Skeletal muscle tissue (tissue), 4 donors: ENCODE results near the gene S1PR4. TPM values are rescaled to one million over a fixed set of nuclear protein-coding genes. Genes with fewer than 3 reads are reported as not detected.
"Not testable (repeated sequence)": the region's sequence is repeated elsewhere in the genome, so short reads cannot be mapped to it uniquely, and the experiment has no call there.

Experiments used
- H3K27ac ChIP-seq: one replicate; pipeline ENCODE4 v1.7.0; 2013; ENCODE audit warnings: mild to moderate bottlenecking, low read depth, low read length, inconsistent platforms
- H3K27me3 ChIP-seq, 3 donors: one replicate each; pipeline ENCODE4 v1.7.0; 2013; ENCODE audit warnings: low read length in 3 of 3; ENCODE audit not compliant: control insufficient read depth in 3 of 3, insufficient read depth in 3 of 3
- H3K36me3 ChIP-seq, 3 donors: one replicate each; pipeline ENCODE4 v1.7.0; 2013; ENCODE audit warnings: low read length in 3 of 3; ENCODE audit not compliant: control insufficient read depth in 3 of 3, insufficient read depth in 3 of 3
- H3K4me1 ChIP-seq, 3 donors: one replicate each; pipeline ENCODE4 v1.7.0; 2013; ENCODE audit warnings: low read length in 3 of 3, mild to moderate bottlenecking in 3 of 3; ENCODE audit not compliant: control insufficient read depth in 3 of 3, insufficient read depth in 3 of 3
- H3K4me3 ChIP-seq, 3 donors: one replicate each; pipeline ENCODE4 v1.7.0; 2013; ENCODE audit warnings: low read length in 3 of 3
- H3K9ac ChIP-seq, 3 donors: one replicate each; pipeline ENCODE4 v1.7.0; 2013; ENCODE audit warnings: low read length in 3 of 3, mild to moderate bottlenecking in 3 of 3, moderate library complexity in 2 of 3, low read depth in 1 of 3
- H3K9me3 ChIP-seq, 3 donors: one replicate each; pipeline ENCODE4 v1.7.0; 2013; ENCODE audit warnings: low read length in 3 of 3; ENCODE audit not compliant: control insufficient read depth in 3 of 3
- total RNA-seq: library from RNA; depleted of rRNA; stranded (reverse); fragments of >200 nt; gene quantifications from one replicate; pipeline ENCODE4 v1.2.3, GENCODE V29; 2014
- donor health status: Osteomylitis.

S1PR4 gene
- total RNA-seq, 1 donor from 2014 or later: 2.1 TPM

- H3K9ac ChIP-seq: no peak overlapping the region
- H3K27me3 ChIP-seq: peaks cover 13 to 31% (median 15%) of the 10 kb centered on the region in 3 donors
- H3K4me1 ChIP-seq: peaks cover 0 to 11% (median 8%) of the 10 kb centered on the region in 3 donors
- no peaks in the 10 kb centered on the region for H3K9me3 ChIP-seq
- H3K27ac ChIP-seq: no peak overlapping the region
- no peak overlapping the region for H3K4me3 ChIP-seq
- H3K36me3 ChIP-seq: peaks cover 0 to 5% (median 0%) of the 10 kb centered on the region in 3 donors
Measured at GRCh38 chr19:3151563-3152418, 26.8 kb upstream of the S1PR4 start.

GRCh38 chr19:3152419-3152780, 26.2 kb upstream of the S1PR4 start:
- Histone ChIP-seq H3K27me3 (peaks cover 13 to 31% (median 15%) of the 10 kb centered on the region in 3 donors), H3K27ac (no peak overlapping the region), H3K9ac (no peak overlapping the region), H3K9me3 (no peaks in the 10 kb centered on the region), H3K36me3 (peaks cover 0 to 5% (median 0%) of the 10 kb centered on the region in 3 donors), H3K4me1 (peaks cover 0 to 11% (median 8%) of the 10 kb centered on the region in 3 donors), H3K4me3 (no peak overlapping the region)

- Histone ChIP-seq H3K4me1 (peaks cover 0 to 11% (median 8%) of the 10 kb centered on the region in 3 donors), H3K27ac (no peak overlapping the region), H3K36me3 (peaks cover 0 to 5% (median 0%) of the 10 kb centered on the region in 3 donors), H3K4me3 (no peak overlapping the region), H3K9ac (no peak overlapping the region), H3K27me3 (peaks cover 12 to 31% (median 15%) of the 10 kb centered on the region in 3 donors), H3K9me3 (no peaks in the 10 kb centered on the region)
Measured at GRCh38 chr19:3153286-3154230, 25.0 kb upstream of the S1PR4 start.

- H3K9me3 ChIP-seq, H3K36me3 ChIP-seq, H3K4me3 ChIP-seq, H3K9ac ChIP-seq: not testable (repeated sequence)
- peaks cover 0 to 11% (median 8%) of the 10 kb centered on the region in 3 donors for H3K4me1 ChIP-seq
- H3K27me3 ChIP-seq: peaks cover 10 to 23% (median 11%) of the 10 kb centered on the region in 3 donors
- H3K27ac ChIP-seq: peak overlapping the region; percentile 40
Measured at GRCh38 chr19:3154447-3154846, 24.1 kb upstream of the S1PR4 start.

- peaks cover 0 to 5% (median 0%) of the 10 kb centered on the region in 3 donors for H3K36me3 ChIP-seq
- H3K9ac ChIP-seq: no peak overlapping the region
- H3K4me1 ChIP-seq: peaks cover 0 to 11% (median 8%) of the 10 kb centered on the region in 3 donors
- H3K4me3 ChIP-seq: no peak overlapping the region
- peaks cover 7 to 18% (median 11%) of the 10 kb centered on the region in 3 donors for H3K27me3 ChIP-seq
- peaks cover 0 to 2% (median 0%) of the 10 kb centered on the region in 3 donors for H3K9me3 ChIP-seq
- H3K27ac ChIP-seq: peak overlapping the region; percentile 40
Measured at GRCh38 chr19:3154957-3155736, 23.4 kb upstream of the S1PR4 start.

- Histone ChIP-seq H3K27ac (no peak overlapping the region), H3K4me3 (no peak overlapping the region)
Measured at GRCh38 chr19:3157096-3157845, 21.3 kb upstream of the S1PR4 start.

GRCh38 chr19:3159565-3159964, 19.0 kb upstream of the S1PR4 start:
- Histone ChIP-seq H3K4me3 (no peak overlapping the region), H3K4me1 (peaks cover 0 to 11% (median 8%) of the 10 kb centered on the region in 3 donors), H3K9me3 (peaks cover 0 to 7% (median 0%) of the 10 kb centered on the region in 3 donors), H3K27ac (no peak overlapping the region), H3K36me3 (peaks cover 0 to 5% (median 0%) of the 10 kb centered on the region in 3 donors), H3K27me3 (peaks cover 0 to 6% (median 0%) of the 10 kb centered on the region in 3 donors), H3K9ac (no peak overlapping the region)

More at GRCh38 chr19:3157096-3157845, 21.3 kb upstream of the S1PR4 start:
- Histone ChIP-seq H3K9ac (no peak overlapping the region), H3K27me3 (peaks cover 0 to 6% (median 2%) of the 10 kb centered on the region in 3 donors), H3K4me1 (peaks cover 0 to 11% (median 8%) of the 10 kb centered on the region in 3 donors), H3K36me3 (peaks cover 0 to 5% (median 0%) of the 10 kb centered on the region in 3 donors), H3K9me3 (peaks cover 0 to 5% (median 0%) of the 10 kb centered on the region in 3 donors)

GRCh38 chr19:3160219-3160618, 18.4 kb upstream of the S1PR4 start:
- H3K27me3 ChIP-seq: peaks cover 0 to 6% (median 0%) of the 10 kb centered on the region in 3 donors
- no peak overlapping the region for H3K9ac ChIP-seq
- H3K36me3 ChIP-seq: peaks cover 0 to 5% (median 0%) of the 10 kb centered on the region in 3 donors
- H3K4me3 ChIP-seq: no peak overlapping the region
- peaks cover 0 to 8% (median 3%) of the 10 kb centered on the region in 3 donors for H3K4me1 ChIP-seq
- no peak overlapping the region for H3K27ac ChIP-seq
- peaks cover 0 to 7% (median 0%) of the 10 kb centered on the region in 3 donors for H3K9me3 ChIP-seq
